HG02981 (cell line): Measurements from ENCODE around the gene SFXN3.

ENCODE experiments used
- ATAC-seq: cut with Tn5 transposase; IDR thresholded peaks from one replicate; pipeline ENCODE4 v1.9.1; 2021; ENCODE audit warnings: mild to moderate bottlenecking, moderate library complexity; ENCODE audit not compliant: unreplicated experiment

The SFXN3 gene

DNA sequence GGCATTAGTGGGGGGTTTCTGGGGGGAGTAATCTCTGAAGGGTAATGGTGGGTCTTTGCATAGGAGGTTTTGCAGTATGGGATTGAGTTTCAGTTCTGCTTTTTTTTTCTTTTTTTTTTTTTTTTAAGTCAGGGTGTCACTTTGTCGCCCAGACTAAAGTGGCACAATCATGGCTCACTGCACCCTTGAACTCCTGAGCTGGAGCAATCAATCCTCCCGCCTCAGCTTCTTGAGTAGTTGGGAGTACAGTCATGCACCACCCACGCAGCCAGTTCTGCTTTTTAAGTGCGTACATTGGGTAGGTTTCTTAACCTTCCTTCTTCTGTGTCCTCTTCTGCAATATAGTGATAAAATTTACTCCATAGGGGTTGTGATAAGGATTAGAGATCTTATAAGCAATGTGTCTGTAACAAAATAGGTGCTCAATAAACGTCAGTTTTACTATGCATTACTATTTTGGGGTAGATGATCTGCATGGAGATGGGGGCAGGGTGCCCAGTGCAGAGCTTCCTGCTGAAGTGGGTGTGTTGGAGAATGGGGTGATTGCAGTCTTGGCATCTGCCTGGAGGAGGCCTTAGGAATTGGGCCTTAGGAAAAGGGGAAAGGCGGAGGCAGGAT is 40.3 kb downstream of the SFXN3 start:
- no peak for ATAC-seq

DNA sequence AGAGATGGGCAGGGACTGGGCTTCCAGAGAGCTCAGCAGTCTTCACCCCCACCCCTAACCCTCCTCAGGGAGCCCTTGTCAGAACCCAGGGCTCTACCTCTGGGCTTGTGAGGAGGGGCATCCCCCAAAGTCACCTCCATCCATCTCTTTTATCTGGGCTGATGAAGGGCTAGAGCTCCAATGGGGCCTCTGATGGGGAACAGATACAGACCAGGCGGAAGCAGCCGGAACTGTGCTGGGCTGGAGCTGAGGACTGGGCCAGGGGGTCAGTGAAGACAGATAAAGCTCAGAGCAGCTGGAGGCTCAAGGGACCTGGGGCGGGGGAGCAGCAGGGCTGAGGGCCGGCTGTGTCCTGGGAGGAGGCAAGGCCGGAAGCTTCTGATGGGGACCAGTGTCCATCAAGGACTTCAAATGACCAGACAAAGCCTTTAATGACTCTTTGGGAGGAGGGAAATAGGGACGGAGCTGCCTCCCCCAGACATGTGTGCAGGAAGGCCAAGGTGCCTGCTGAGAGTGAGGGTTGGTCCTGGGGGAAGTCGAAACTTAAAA is 40.9 kb downstream of the SFXN3 start:
- ATAC-seq: no peak

DNA sequence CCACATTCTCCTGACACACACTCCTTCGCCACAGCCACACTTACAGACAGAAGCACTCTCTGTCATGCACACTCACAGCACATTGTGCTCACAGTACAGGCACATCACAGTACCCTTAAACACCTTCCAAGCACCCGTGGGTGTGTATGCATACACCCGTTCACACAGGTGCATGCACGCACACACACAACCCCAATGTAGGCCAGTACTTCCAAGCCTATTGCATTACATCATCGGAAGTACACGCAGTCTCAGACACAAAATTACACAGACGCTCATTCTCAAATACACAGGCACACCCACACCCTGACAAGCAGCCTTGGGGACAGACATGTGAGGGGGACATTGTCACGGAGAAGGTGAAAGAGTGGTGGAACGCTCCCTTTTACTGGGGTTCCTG is 41.9 kb downstream of the SFXN3 start:
- no peak for ATAC-seq

DNA sequence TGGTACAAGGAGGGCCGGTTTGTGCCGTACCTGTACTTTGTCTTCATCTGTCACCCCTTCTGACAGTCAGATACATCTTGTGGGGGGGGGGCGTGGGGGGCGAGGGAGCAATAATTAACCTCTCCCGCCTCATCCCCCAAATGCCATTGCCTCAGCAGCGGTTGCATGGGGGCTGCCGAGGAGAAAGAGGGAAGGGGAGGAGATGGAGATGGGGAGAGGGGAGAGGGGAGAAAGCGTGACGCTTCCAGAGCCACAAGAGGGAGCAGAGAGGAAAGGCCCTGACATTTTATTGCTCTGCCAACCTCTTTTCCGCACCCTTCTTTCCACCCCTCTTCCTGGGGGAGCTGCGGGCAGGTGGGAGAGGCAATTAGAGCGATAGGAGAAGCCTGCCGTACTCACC is 42.6 kb downstream of the SFXN3 start:
- no peak for ATAC-seq

DNA sequence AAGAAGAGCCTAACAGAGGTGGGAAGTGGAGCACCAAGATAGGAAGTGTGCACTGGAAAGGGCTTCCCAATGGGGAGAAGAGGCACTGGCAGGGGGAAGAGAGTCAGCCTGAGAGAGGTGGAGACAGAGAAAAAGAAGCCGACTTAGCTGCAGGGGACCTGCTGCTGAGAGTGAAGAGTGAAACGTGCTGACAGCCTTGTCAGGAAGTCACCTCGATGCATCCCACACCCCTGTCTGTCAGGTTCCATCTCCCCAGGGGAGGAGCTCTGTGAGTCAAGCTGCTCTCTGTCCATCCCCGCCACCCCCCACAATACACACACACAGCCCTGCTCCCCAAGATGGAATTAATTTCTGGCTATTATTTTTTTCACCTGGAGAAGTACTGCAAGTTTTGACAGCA is 44.7 kb downstream of the SFXN3 start:
- ATAC-seq: no peak

DNA sequence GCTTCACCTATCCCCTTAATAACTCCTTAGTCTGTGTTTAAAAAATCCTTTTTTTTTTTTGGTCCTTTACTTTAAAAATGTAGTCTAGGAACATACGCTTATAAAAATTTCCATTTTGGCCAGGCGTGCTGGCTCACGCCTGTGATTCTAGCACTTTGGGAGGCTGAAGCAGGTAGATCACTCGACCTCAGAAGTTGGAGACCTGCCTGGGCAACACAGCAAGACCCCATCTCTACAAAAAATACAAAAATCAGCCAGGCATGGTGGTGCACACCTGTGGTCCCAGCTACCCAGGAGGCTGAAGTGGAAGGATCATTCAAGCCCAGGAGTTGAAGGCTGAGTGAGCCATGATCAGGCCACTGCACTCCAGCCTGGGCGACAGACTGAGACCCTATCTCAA is 45.6 kb downstream of the SFXN3 start:
- no peak for ATAC-seq

DNA sequence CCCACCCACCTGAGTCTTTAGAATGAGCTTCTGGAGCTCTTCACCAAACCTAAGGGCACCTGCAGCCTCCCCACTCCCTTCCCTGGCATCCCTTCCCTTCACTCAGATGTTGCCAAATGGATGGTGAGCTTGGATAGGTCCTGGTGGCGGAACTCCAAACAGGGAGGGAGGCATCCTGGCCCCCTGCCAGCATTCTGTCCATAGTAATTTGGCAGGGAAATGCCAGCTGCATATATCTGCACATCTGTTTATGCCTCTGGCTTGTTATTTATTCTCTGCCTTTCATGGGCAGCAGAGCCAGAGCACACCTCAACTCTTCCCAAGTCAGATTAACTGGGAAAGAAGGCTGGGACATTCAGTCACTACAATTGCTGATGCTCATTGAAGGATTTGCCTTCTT is 48.8 kb downstream of the SFXN3 start:
- ATAC-seq: no peak

DNA sequence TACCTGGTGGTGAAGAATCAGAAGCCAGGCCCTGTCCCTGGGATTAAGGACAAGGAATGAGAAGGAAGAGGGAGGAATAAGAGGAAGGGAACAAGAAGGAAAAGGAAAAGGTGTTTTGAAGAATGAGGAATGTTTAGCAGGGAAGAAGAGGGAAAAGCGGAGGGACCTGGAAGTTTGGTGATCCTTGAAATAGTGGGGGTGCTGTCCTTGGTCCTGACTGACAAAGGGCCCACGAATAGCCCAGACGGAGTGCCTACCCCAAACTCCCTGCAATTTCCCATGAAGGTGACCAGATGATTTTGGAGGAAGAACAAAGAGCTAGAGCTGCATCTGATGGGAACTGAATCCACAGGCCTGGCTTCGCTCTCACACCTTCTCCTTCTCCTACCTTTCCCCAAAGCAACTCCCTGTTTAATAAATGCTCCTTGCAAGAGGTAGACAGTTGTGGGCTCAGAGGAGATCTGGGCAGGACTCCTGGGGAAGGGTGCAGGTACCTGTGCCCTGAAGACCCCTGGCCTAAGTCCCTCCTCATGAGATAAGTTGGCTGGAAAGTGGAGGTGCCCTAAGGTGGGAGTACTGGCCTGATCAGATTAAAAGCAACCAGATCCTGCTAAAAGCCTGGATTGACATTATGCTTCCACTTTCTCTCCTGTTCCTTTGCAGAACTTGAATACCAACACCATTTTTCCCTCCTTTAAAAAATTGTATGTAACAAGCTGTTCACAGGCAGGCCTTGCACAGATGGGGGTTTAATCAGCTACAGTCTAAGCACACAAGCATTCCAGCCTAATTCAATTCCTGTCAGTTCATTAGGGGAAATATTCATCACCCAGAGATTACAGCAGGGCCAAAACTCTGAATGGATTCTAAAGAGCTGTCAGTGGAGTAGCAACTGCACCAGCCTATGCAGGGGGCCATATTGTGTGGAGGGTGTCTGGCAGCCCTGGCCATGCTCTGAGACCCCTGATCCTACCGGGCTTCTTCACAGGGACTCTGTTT is 50.2 kb downstream of the SFXN3 start:
- ATAC-seq: no peak

DNA sequence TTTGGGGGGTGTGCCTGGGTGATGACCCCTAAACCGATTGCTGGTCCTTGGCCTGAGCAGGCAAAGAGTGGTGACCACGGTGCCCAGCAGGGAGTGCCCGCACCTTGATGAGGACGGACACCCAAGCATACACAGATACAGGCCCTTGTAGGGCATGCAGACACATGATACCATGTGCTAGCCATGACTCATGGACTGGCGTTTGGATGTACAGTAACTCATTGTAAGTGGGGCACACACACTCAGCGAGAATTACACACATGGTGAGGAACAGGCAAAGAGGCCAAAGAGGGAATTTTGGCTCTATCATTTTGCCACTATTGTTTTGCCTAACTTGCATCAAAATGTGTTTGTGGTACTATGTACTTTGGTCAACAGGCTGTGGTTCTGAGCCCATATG is 54.8 kb downstream of the SFXN3 start:
- no peak for ATAC-seq

DNA sequence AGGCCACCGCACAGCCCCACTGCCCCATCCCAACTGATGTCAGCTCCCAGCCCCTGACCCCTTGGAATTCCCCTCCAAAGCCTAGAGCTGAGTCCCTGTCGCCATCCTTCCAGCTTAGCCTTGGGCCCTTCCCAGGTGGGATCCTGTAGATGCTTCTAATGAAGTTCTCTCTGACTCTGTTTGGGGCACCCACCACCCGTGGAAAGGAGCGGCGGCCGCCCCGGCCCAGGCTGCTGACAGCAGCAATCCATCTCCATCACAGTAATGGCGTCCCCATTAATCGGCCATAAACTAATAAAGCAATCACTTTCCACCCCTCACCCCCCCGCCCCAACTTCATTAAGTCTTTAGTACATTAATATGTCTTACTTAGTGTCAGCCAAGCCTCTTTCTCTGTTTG is 56.3 kb downstream of the SFXN3 start:
- no peak for ATAC-seq

DNA sequence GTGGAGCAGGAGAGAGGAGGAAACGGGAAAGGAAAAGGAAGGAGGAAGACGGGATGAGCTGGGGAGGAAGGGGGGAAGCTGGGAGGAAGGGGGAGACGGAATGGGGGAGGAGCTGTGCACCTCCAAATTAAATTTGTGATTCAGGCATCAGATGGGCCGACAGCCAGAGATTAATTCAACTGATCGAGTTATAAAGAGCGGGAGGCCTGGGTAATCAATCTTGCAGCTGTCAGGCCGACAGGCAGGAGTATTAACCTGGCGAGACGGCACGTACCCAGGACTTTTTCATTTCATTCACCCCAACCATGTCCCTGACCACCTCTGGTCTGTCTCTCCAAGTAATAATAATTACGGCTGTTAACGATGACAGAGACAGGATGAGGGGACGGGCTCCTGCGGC is 56.9 kb downstream of the SFXN3 start:
- no peak for ATAC-seq

DNA sequence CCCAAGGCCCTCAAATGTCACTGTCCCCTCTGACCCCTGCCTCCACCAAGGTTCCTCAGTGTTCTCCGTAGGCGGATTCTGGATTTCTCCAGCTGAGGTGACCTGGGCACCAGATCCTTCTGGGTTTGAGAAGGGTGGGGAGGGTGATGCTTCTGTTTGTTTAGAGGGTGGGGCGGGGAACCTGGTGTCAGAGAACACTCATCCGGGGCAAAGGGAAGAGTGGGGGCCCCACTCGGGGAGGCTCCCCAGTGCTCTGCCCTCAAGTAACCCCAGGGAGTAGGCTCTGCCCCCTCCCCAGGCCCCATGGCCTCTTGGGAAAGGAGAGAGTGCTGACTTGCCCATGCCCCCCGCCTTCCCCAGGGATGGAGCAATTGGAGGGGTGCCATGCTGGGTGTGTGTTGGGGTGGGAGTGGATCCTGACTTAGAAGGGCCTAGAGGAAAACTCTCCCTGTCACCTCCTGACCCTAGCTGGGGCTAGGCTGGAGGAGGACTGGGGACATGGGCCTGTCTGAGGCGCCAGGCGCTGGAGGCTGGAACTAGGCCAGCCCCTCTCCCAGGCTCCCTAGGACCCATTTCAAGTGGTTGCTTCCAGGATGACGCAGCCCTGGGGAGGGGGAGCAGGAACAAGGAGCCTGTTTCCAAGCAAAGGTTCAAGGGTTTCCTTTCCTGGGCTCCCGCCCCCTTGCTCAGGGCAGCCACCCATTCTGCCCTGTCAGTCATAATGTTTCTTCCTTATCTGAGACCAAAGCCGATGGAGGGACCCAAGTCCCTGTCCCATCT is 58.7 kb downstream of the SFXN3 start:
- no peak for ATAC-seq

DNA sequence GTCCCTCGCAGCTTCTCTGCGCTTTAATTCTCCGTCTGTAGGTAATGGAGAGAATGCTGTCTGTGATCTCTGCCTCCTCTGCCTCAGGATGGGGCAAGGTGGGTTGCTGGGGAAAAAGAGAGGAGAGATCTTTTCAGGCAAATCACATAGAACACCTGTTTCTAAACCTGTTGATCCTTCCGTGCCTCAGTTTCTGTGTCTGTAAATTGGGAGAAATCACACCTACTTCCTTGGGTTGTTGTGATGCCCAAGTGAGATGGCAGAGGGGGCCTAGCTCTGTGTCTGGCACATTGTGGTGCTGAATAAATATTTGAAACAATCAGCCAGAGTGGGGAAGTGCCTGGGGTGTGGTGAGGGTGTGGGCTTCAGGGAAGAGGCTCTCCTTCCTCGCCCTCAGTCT is 59.6 kb downstream of the SFXN3 start:
- no peak for ATAC-seq
